ENCODE measurements around the gene MYH3. TPM values are rescaled to one million over a fixed set of nuclear protein-coding genes. Genes with fewer than 3 reads are reported as not detected.
"Not testable (repeated sequence)": the region's sequence is repeated elsewhere in the genome, so short reads cannot be mapped to it uniquely, and the experiment has no call there.

Gene MYH3
- total RNA-seq, 2 experiments from 2014 or later, result 1.8 to 4.1 TPM

GRCh38 chr17:10698096-10698818, 41.1 kb upstream of the MYH3 start:
- peaks cover 44% of the 10 kb centered on the region for H3K36me3 Mint-ChIP-seq (ENCODE audit: low read depth)
- H3K4me1 Mint-ChIP-seq (ENCODE audit: low read depth), result peaks cover 57% of the 10 kb centered on the region
- TF ChIP-seq CTCF (IDR thresholded peaks at IDR 0.05), result no peak
- ATAC-seq (no peak), DNase-seq (no peak)
- intact Hi-C loops (cut with micrococcal nuclease), result no loop called here
- ChIA-PET POLR2A (no interaction called here), CTCF (interaction anchor here (1.4 kb wide), 1 partner anchor 51 kb away, joined by 4 read pairs; no protein-coding TSS in a partner anchor)
- H3K27ac Mint-ChIP-seq, result peak overlapping the region; percentile 95
- H3K27me3 Mint-ChIP-seq, result no peaks in the 10 kb centered on the region
- no peaks in the 10 kb centered on the region for H3K9me3 Mint-ChIP-seq
- peak overlapping the region; percentile 91 for H3K4me3 Mint-ChIP-seq

- ATAC-seq (peak; percentile 96), DNase-seq (peak; percentile 94)
- Mint-ChIP-seq H3K36me3 (ENCODE audit: low read depth) (peaks cover 52% of the 10 kb centered on the region), H3K4me1 (ENCODE audit: low read depth) (peaks cover 54% of the 10 kb centered on the region), H3K4me3 (peak within 1 kb of the TSS; percentile 91), H3K27ac (peak within 1 kb of the TSS; percentile 95), H3K27me3 (no peaks in the 10 kb centered on the region), H3K9me3 (no peaks in the 10 kb centered on the region)
- peak; percentile 24 for TF ChIP-seq CTCF (IDR thresholded peaks at IDR 0.05)
- CTCF ChIA-PET, result interaction anchor here (1.8 to 5.3 kb wide), 2 partner anchors 13 to 50 kb away, joined by 4 to 37 read pairs; no protein-coding TSS in a partner anchor
- intact Hi-C loops (cut with micrococcal nuclease), result no loop called here
- POLR2A ChIA-PET, result no interaction called here
These were observed 40.3 kb upstream of the MYH3 start, which contains the start of the genes ADPRM and SCO1 for GRCh38 chr17:10697092-10698081. ADPRM (plus strand) TSS chr17:10697594; CDS start chr17:10704927, 7,333 bp downstream. SCO1 (minus strand) TSS chr17:10697533; CDS start chr17:10697507, 26 bp downstream.

GRCh38 chr17:10695875-10696407, 38.8 kb upstream of the MYH3 start:
- H3K4me3 Mint-ChIP-seq, result peak overlapping the region; percentile 91
- peaks cover 52% of the 10 kb centered on the region for H3K4me1 Mint-ChIP-seq (ENCODE audit: low read depth)
- peaks cover 53% of the 10 kb centered on the region for H3K36me3 Mint-ChIP-seq (ENCODE audit: low read depth)
- H3K27me3 Mint-ChIP-seq; ATAC-seq; H3K9me3 Mint-ChIP-seq; intact Hi-C loops (cut with micrococcal nuclease); DNase-seq: not testable (repeated sequence)
- ChIA-PET POLR2A (interaction anchor here (0.7 to 1.0 kb wide), 2 partner anchors 35 to 56 kb away, joined by 3 to 4 read pairs; no protein-coding TSS in a partner anchor), CTCF (interaction anchor here (1.2 to 5.3 kb wide), 4 partner anchors 11 to 149 kb away, joined by 3 to 37 read pairs (median 4); no protein-coding TSS in a partner anchor)
- H3K27ac Mint-ChIP-seq, result peak overlapping the region; percentile 95

- no peak overlapping the region for H3K4me3 Mint-ChIP-seq
- H3K36me3 Mint-ChIP-seq (ENCODE audit: low read depth), result peaks cover 57% of the 10 kb centered on the region
- H3K27ac Mint-ChIP-seq, result no peak overlapping the region
These were observed 30.4 kb upstream of the MYH3 start for GRCh38 chr17:10687499-10687898.

More at GRCh38 chr17:10687499-10687898, 30.4 kb upstream of the MYH3 start:
- H3K27me3 Mint-ChIP-seq, result no peaks in the 10 kb centered on the region
- no peak for TF ChIP-seq CTCF (IDR thresholded peaks at IDR 0.05)
- ChIA-PET POLR2A (no interaction called here), CTCF (no interaction called here)
- ATAC-seq (no peak), DNase-seq (no peak)
- no peaks in the 10 kb centered on the region for H3K9me3 Mint-ChIP-seq
- H3K4me1 Mint-ChIP-seq (ENCODE audit: low read depth), result peaks cover 33% of the 10 kb centered on the region
- intact Hi-C loops (cut with micrococcal nuclease), result no loop called here
